Measurements from ENCODE around the gene GALC.

GRCh38 chr14:87940382-87940781 is 52.6 kb downstream of the GALC start:
- TF ChIP-seq CTCF (conservative IDR thresholded peaks at IDR 0.05) (no peak), ZFX (IDR thresholded peaks at IDR 0.05) (no peak)
